HCT116 (cell line): ENCODE measurements around the gene HIGD2B. TPM values are rescaled to one million over a fixed set of nuclear protein-coding genes. Genes with fewer than 3 reads are reported as not detected.

ENCODE experiments used
- ATAC-seq: fragments of 200-7000 bp; cut with Tn5 transposase; 2 replicates; pipeline ENCODE4 v1.9.1; 2020; ENCODE audit warnings: mild to moderate bottlenecking, moderate library complexity
- BruUV-seq: library from RNA; stranded (reverse); fragments of 400-500 nt; replicated peaks from 2 replicates; lab custom pipeline; 2021; lab: Mats Ljungman, UMichigan
- CTCF ChIA-PET: fragments of 300-600 bp; sonication (Branson Sonifier 250); formaldehyde crosslinking; loops from one replicate; lab custom pipeline; 2021; ENCODE audit warnings: antibody characterized with exemption; lab: Charles Lee
- POLR2A ChIA-PET: fragments of 300-600, 350-600 bp; sonication (Branson Sonifier 250); formaldehyde crosslinking; loops from one replicate; lab custom pipeline; 2021; ENCODE audit warnings: antibody characterized with exemption; lab: Charles Lee
- RAD21 ChIA-PET, 2 experiments: fragments of 300-600 bp; sonication (Branson Sonifier 250); formaldehyde crosslinking; loops; one replicate each; lab custom pipeline; 2023; ENCODE audit warnings: low total read pairs in 2 of 2; ENCODE audit not compliant: uncharacterized antibody in 2 of 2, unreplicated experiment in 2 of 2, low non-redundant PET in 1 of 2; lab: Charles Lee
- DNase-seq: peaks from one replicate; pipeline ENCODE4 v3.0.0-alpha.2; 2010; ENCODE audit warnings: low read depth, low spot score
- H2AFZ ChIP-seq: fragments of 200-600 bp; shearing (Covaris generic), sonication (generic); 2 replicates; pipeline ENCODE4 v1.6.1; 2017; ENCODE audit warnings: low read depth, mixed run types, mixed read lengths, antibody characterized with exemption, low read length; ENCODE audit not compliant: poor library complexity, severe bottlenecking
- H3K27ac ChIP-seq: 2 replicates; pipeline ENCODE4 v1.5.1; 2012; ENCODE audit warnings: low read depth, low read length
- H3K27me3 ChIP-seq: fragments of 200-600 bp; sonication (generic); 2 replicates; pipeline ENCODE4 v1.6.1; 2016; ENCODE audit warnings: mixed run types, low read length, mixed read lengths; ENCODE audit not compliant: insufficient read depth
- H3K36me3 ChIP-seq, 2 experiments: fragments of 200-500 bp in 1 of 2; fragments of 200-600 bp in 1 of 2; sonication (Bioruptor generic) in 1 of 2; sonication (generic) in 1 of 2; 2 replicates each; pipeline versions ENCODE4 v1.5.1 to v1.6.1; 2014 to 2016; ENCODE audit warnings: low read length in 2 of 2, inconsistent platforms in 1 of 2, mixed read lengths in 1 of 2, mixed run types in 1 of 2; ENCODE audit not compliant: insufficient read depth in 2 of 2, control insufficient read depth in 1 of 2
- H3K4me1 ChIP-seq, 2 experiments: fragments of 200-600 bp in 1 of 2; sonication (generic) in 1 of 2; 2 replicates each; pipeline versions ENCODE4 v1.5.1 to v1.6.1; 2012 to 2017; ENCODE audit warnings: low read length in 2 of 2, inconsistent platforms in 1 of 2, mild to moderate bottlenecking in 1 of 2, mixed read lengths in 1 of 2, mixed run types in 1 of 2, moderate library complexity in 1 of 2; ENCODE audit not compliant: insufficient read depth in 2 of 2, control insufficient read depth in 1 of 2
- H3K4me2 ChIP-seq: fragments of 200-600 bp; sonication (generic); 2 replicates; pipeline ENCODE4 v1.6.1; 2017; ENCODE audit warnings: mixed run types, low read length, mixed read lengths
- H3K4me3 ChIP-seq, 2 experiments: fragments of 200-600 bp in 1 of 2; sonication (generic) in 1 of 2; replicated peaks in 1 of 2; 2 replicates each; pipeline ENCODE4 v1.5.1; 2011 to 2016; ENCODE audit warnings: low read length in 2 of 2, control low read depth in 1 of 2, low read depth in 1 of 2, mild to moderate bottlenecking in 1 of 2, mixed read lengths in 1 of 2, mixed run types in 1 of 2
- H3K79me2 ChIP-seq: fragments of 200-600 bp; sonication (generic); 2 replicates; pipeline ENCODE4 v1.6.1; 2017; ENCODE audit warnings: mild to moderate bottlenecking, mixed run types, low read length, moderate library complexity, mixed read lengths; ENCODE audit not compliant: insufficient read depth
- H3K9ac ChIP-seq: fragments of 200-600 bp; sonication (generic); 2 replicates; pipeline ENCODE4 v1.6.1; 2016; ENCODE audit warnings: low read length, mixed read lengths
- H3K9me2 ChIP-seq: fragments of 200-600 bp; sonication (generic), shearing (Covaris generic); 2 replicates; pipeline ENCODE4 v1.6.1; 2017; ENCODE audit warnings: mixed run types, mild to moderate bottlenecking, moderate library complexity; ENCODE audit not compliant: insufficient read depth
- H3K9me3 ChIP-seq, 2 experiments: fragments of 200-500 bp in 1 of 2; fragments of 200-600 bp in 1 of 2; sonication (Bioruptor generic) in 1 of 2; sonication (generic) in 1 of 2; 2 replicates each; pipeline ENCODE4 v1.6.1; 2014 to 2017; ENCODE audit warnings: low read length in 2 of 2, mixed read lengths in 2 of 2, inconsistent platforms in 1 of 2, low read depth in 1 of 2, mild to moderate bottlenecking in 1 of 2, mixed run types in 1 of 2, moderate library complexity in 1 of 2; ENCODE audit not compliant: control insufficient read depth in 1 of 2, insufficient read depth in 1 of 2
- H4K20me1 ChIP-seq: fragments of 200-600 bp; sonication (generic), shearing (Covaris generic); 2 replicates; pipeline ENCODE4 v1.6.1; 2017; ENCODE audit warnings: mixed run types, mild to moderate bottlenecking, moderate library complexity; ENCODE audit not compliant: insufficient read depth
- CBX3 ChIP-seq: IDR thresholded peaks from 2 replicates; pipeline ENCODE4 v1.6.1; 2012; ENCODE audit warnings: low read depth
- CEBPB ChIP-seq: IDR thresholded peaks from 2 replicates; pipeline ENCODE4 v1.6.1; 2012; ENCODE audit warnings: low read depth
- ELF1 ChIP-seq: IDR thresholded peaks from 2 replicates; pipeline ENCODE4 v1.6.1; 2012; ENCODE audit warnings: low read depth, borderline replicate concordance
- EZH2 ChIP-seq: fragments of 200-600 bp; sonication (generic); IDR thresholded peaks from 2 replicates; pipeline ENCODE4 v1.6.1; 2017; ENCODE audit warnings: antibody characterized with exemption, mixed run types
- EZH2phosphoT487 ChIP-seq: fragments of 200-600 bp; IDR thresholded peaks from 2 replicates; pipeline ENCODE4 v1.6.1; 2018; ENCODE audit warnings: antibody characterized with exemption, borderline replicate concordance
- FOSL1 ChIP-seq: IDR thresholded peaks from 2 replicates; pipeline ENCODE4 v1.6.1; 2012; ENCODE audit warnings: low read depth
- POLR2A ChIP-seq: IDR thresholded peaks from 2 replicates; pipeline ENCODE4 v1.7.0; 2011; ENCODE audit warnings: borderline replicate concordance; ENCODE audit not compliant: insufficient read depth, insufficient read length; ENCODE audit errors: extremely low read depth
- POLR2AphosphoS5 ChIP-seq: IDR thresholded peaks from 2 replicates; pipeline ENCODE4 v1.6.1; 2011; ENCODE audit warnings: mild to moderate bottlenecking, low read depth, low read length, moderate library complexity
- RAD21 ChIP-seq: IDR thresholded peaks from 2 replicates; pipeline ENCODE4 v1.6.1; 2012; ENCODE audit warnings: low read depth, mild to moderate bottlenecking
- SIN3A ChIP-seq: IDR thresholded peaks from 2 replicates; pipeline ENCODE4 v1.6.1; 2012; ENCODE audit warnings: low read depth
- SP1 ChIP-seq: IDR thresholded peaks from 2 replicates; pipeline ENCODE4 v1.6.1; 2012; ENCODE audit warnings: low read depth
- SRF ChIP-seq: IDR thresholded peaks from 2 replicates; pipeline ENCODE4 v1.6.1; 2012; ENCODE audit warnings: low read depth
- TCF7L2 ChIP-seq: IDR thresholded peaks from 2 replicates; pipeline ENCODE4 v1.7.0; 2011; ENCODE audit warnings: borderline replicate concordance, inconsistent platforms; ENCODE audit not compliant: insufficient read depth, insufficient read length; ENCODE audit errors: extremely low read depth
- YY1 ChIP-seq: IDR thresholded peaks from 2 replicates; pipeline ENCODE4 v1.6.1; 2011; ENCODE audit warnings: low read length, low read depth, moderate library complexity, mild to moderate bottlenecking; ENCODE audit not compliant: insufficient replicate concordance; ENCODE audit errors: extremely low read depth
- ZFX ChIP-seq: fragments of 450-650 bp; IDR thresholded peaks from 2 replicates; pipeline ENCODE4 v1.6.1; 2017
- ZNF274 ChIP-seq: fragments of 200-500 bp; sonication (Bioruptor generic); IDR thresholded peaks from 2 replicates; pipeline ENCODE4 v1.6.1; 2014; ENCODE audit warnings: mild to moderate bottlenecking, low read depth, low read length, inconsistent platforms
- intact Hi-C: fragments of 100-400 bp; cut with micrococcal nuclease; formaldehyde crosslinking; loops from 2 replicates; pipeline ENCODE4 v1.10.0; 2022
- total RNA-seq: library from RNA; stranded (reverse); gene quantifications from one replicate; pipeline ENCODE4 v1.2.1, GENCODE V29; 2021; ENCODE audit not compliant: unreplicated experiment
- TF ChIP-seq, protein P1 (sequence below): IDR thresholded peaks from 2 replicates; pipeline ENCODE4 v1.6.1; 2011; ENCODE audit warnings: mild to moderate bottlenecking, low read length, moderate library complexity; ENCODE audit not compliant: insufficient replicate concordance; ENCODE audit errors: extremely low read depth
- TF ChIP-seq, protein P2 (sequence below): IDR thresholded peaks from 2 replicates; pipeline ENCODE4 v1.6.1; 2012
- TF ChIP-seq, protein P3 (sequence below): IDR thresholded peaks from 2 replicates; pipeline ENCODE4 v1.6.1; 2012
- TF ChIP-seq, protein P4 (sequence below), 3 experiments: fragments of 200-600 bp in 1 of 3; sonication (generic) in 1 of 3; IDR thresholded peaks in 2 of 3; conservative IDR thresholded peaks in 1 of 3; 2 replicates each; pipeline ENCODE4 v1.5.1; 2012 to 2017; ENCODE audit warnings: low read depth in 2 of 3, low read length in 2 of 3, antibody characterized with exemption in 1 of 3, borderline replicate concordance in 1 of 3, control low read depth in 1 of 3, mild to moderate bottlenecking in 1 of 3, mixed read lengths in 1 of 3, mixed run types in 1 of 3, moderate library complexity in 1 of 3; ENCODE audit not compliant: insufficient read depth in 1 of 3

The HIGD2B gene
- total RNA-seq, 1 experiment from 2014 or later = 0.27 TPM

DNA sequence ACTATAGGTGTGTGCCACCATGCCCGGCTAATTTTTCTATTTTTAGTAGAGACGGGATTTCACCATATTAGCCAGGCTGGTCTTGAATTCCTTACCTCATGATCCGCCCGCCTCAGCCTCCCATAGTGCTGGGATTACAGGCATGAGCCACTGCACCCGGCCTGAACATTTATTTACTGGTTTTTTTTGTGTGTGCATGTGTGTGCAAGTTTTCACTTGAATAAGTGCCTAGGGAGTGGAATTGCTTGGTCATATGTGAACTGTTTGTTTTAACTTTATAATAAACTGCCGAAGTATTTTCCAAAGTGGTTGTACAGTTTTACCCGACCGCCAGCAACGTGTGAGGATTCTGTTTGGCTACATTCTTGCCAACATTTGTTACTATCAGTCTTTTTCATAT is 14.1 kb upstream of the HIGD2B start:
- H3K4me3 ChIP-seq = no peak overlapping the region
- no peak overlapping the region for H3K27ac ChIP-seq
- ATAC-seq (no peak), DNase-seq (no peak)
- intact Hi-C loops = no loop called here
- CTCF ChIA-PET = no interaction called here
- H3K36me3 ChIP-seq = no peaks in the 10 kb centered on the region
- H3K9me2 ChIP-seq = no peaks in the 10 kb centered on the region
- RAD21 ChIA-PET = no interaction called here
- TF ChIP-seq FOSL1 (no peak), RAD21 (no peak), CBX3 (no peak), YY1 (no peak), ZNF274 (no peak), ZFX (no peak), POLR2A (no peak), EZH2phosphoT487 (no peak), SP1 (no peak), CEBPB (no peak), SRF (no peak), SIN3A (no peak), TCF7L2 (no peak), EZH2 (no peak), ELF1 (no peak), POLR2AphosphoS5 (no peak)
- TF ChIP-seq, protein P1, sequence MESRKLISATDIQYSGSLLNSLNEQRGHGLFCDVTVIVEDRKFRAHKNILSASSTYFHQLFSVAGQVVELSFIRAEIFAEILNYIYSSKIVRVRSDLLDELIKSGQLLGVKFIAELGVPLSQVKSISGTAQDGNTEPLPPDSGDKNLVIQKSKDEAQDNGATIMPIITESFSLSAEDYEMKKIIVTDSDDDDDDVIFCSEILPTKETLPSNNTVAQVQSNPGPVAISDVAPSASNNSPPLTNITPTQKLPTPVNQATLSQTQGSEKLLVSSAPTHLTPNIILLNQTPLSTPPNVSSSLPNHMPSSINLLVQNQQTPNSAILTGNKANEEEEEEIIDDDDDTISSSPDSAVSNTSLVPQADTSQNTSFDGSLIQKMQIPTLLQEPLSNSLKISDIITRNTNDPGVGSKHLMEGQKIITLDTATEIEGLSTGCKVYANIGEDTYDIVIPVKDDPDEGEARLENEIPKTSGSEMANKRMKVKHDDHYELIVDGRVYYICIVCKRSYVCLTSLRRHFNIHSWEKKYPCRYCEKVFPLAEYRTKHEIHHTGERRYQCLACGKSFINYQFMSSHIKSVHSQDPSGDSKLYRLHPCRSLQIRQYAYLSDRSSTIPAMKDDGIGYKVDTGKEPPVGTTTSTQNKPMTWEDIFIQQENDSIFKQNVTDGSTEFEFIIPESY = no peak
- TF ChIP-seq, protein P2, sequence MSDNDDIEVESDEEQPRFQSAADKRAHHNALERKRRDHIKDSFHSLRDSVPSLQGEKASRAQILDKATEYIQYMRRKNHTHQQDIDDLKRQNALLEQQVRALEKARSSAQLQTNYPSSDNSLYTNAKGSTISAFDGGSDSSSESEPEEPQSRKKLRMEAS = no peak
- TF ChIP-seq, protein P3, sequence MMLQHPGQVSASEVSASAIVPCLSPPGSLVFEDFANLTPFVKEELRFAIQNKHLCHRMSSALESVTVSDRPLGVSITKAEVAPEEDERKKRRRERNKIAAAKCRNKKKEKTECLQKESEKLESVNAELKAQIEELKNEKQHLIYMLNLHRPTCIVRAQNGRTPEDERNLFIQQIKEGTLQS = no peak
- TF ChIP-seq, protein P4, sequence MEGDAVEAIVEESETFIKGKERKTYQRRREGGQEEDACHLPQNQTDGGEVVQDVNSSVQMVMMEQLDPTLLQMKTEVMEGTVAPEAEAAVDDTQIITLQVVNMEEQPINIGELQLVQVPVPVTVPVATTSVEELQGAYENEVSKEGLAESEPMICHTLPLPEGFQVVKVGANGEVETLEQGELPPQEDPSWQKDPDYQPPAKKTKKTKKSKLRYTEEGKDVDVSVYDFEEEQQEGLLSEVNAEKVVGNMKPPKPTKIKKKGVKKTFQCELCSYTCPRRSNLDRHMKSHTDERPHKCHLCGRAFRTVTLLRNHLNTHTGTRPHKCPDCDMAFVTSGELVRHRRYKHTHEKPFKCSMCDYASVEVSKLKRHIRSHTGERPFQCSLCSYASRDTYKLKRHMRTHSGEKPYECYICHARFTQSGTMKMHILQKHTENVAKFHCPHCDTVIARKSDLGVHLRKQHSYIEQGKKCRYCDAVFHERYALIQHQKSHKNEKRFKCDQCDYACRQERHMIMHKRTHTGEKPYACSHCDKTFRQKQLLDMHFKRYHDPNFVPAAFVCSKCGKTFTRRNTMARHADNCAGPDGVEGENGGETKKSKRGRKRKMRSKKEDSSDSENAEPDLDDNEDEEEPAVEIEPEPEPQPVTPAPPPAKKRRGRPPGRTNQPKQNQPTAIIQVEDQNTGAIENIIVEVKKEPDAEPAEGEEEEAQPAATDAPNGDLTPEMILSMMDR (IDR thresholded peaks at IDR 0.05 in 2 of 3, conservative IDR thresholded peaks at IDR 0.05 in 1 of 3; ENCODE audit: borderline replicate concordance in 1 of 3, insufficient read depth in 1 of 3, low read depth in 2 of 3, low read length in 2 of 3) = no peak
- no peak overlapping the region for H2AFZ ChIP-seq
- no peaks in the 10 kb centered on the region for H3K79me2 ChIP-seq
- POLR2A ChIA-PET = no interaction called here
- no peak overlapping the region for H3K4me2 ChIP-seq
- no peaks in the 10 kb centered on the region for H3K9me3 ChIP-seq
- BruUV-seq = no TSS peak
- no peaks in the 10 kb centered on the region for H3K27me3 ChIP-seq
- H3K4me1 ChIP-seq = no peaks in the 10 kb centered on the region
- no peak overlapping the region for H3K9ac ChIP-seq
- H4K20me1 ChIP-seq = no peaks in the 10 kb centered on the region
